OCI-LY7 (cell line): ENCODE measurements around the gene SNX19. TPM values are rescaled to one million over a fixed set of nuclear protein-coding genes. Genes with fewer than 3 reads are reported as not detected.

Experiments used
- BruUV-seq: library from RNA; stranded (reverse); fragments of 400-500 nt; replicated peaks from 2 replicates; lab custom pipeline; 2021; lab: Mats Ljungman, UMichigan
- CTCF ChIA-PET: fragments of 300-600 bp; sonication (Branson Sonifier 250); formaldehyde crosslinking; loops from one replicate; lab custom pipeline; 2022; ENCODE audit warnings: antibody characterized with exemption; ENCODE audit not compliant: unreplicated experiment; lab: Charles Lee
- POLR2A ChIA-PET: fragments of 300-600 bp; sonication (Branson Sonifier 250); formaldehyde crosslinking; loops from one replicate; lab custom pipeline; 2022; ENCODE audit warnings: antibody characterized with exemption; lab: Charles Lee
- DNase-seq: peaks from one replicate; pipeline ENCODE4 v3.0.0-alpha.2; 2015; ENCODE audit warnings: low spot score
- H2AFZ ChIP-seq: fragments of 200-600 bp; sonication (generic), shearing (Covaris generic); 2 replicates; pipeline ENCODE4 v1.6.1; 2014; ENCODE audit warnings: mild to moderate bottlenecking, antibody characterized with exemption, low read length, moderate library complexity
- H3K27ac ChIP-seq: fragments of 200-600 bp; sonication (generic); 2 replicates; pipeline ENCODE4 v1.5.1; 2014; ENCODE audit warnings: mixed run types, low read depth, mild to moderate bottlenecking, moderate library complexity, low read length, inconsistent platforms; ENCODE audit not compliant: poor library complexity, severe bottlenecking
- H3K36me3 ChIP-seq: fragments of 200-600 bp; sonication (generic); 2 replicates; pipeline ENCODE4 v1.6.1; 2014; ENCODE audit warnings: mild to moderate bottlenecking, antibody characterized with exemption, low read length, moderate library complexity, mixed read lengths; ENCODE audit not compliant: insufficient read depth
- H3K4me1 ChIP-seq: fragments of 200-600 bp; sonication (generic); 2 replicates; pipeline ENCODE4 v1.5.1; 2014; ENCODE audit warnings: mild to moderate bottlenecking, low read length; ENCODE audit not compliant: insufficient read depth, poor library complexity, severe bottlenecking
- H3K4me2 ChIP-seq: fragments of 200-600 bp; sonication (generic); 2 replicates; pipeline ENCODE4 v1.6.1; 2014; ENCODE audit warnings: mild to moderate bottlenecking, low read length
- H3K4me3 ChIP-seq: fragments of 200-600 bp; sonication (generic); 2 replicates; pipeline ENCODE4 v1.5.1; 2014; ENCODE audit warnings: mild to moderate bottlenecking, low read depth, low read length; ENCODE audit not compliant: poor library complexity, severe bottlenecking
- H3K79me2 ChIP-seq: fragments of 200-600 bp; sonication (generic); 2 replicates; pipeline ENCODE4 v1.6.1; 2016; ENCODE audit warnings: low read depth, mild to moderate bottlenecking, low read length, moderate library complexity, mixed read lengths; ENCODE audit not compliant: insufficient read depth
- H3K9me2 ChIP-seq: fragments of 200-600 bp; sonication (generic); 2 replicates; pipeline ENCODE4 v1.6.1; 2016; ENCODE audit warnings: mild to moderate bottlenecking, low read length, mixed read lengths; ENCODE audit not compliant: insufficient read depth
- H3K9me3 ChIP-seq: fragments of 200-600 bp; sonication (generic); 2 replicates; pipeline ENCODE4 v1.6.1; 2014; ENCODE audit warnings: mild to moderate bottlenecking, mixed run types, low read length, mixed read lengths
- H4K20me1 ChIP-seq: fragments of 200-600 bp; sonication (generic); 2 replicates; pipeline ENCODE4 v1.6.1; 2014; ENCODE audit warnings: mild to moderate bottlenecking, antibody characterized with exemption, low read length, moderate library complexity, mixed read lengths; ENCODE audit not compliant: insufficient read depth
- CTCF ChIP-seq: fragments of 200-600 bp; sonication (generic); conservative IDR thresholded peaks from 2 replicates; pipeline ENCODE4 v1.5.1; 2014; ENCODE audit warnings: mild to moderate bottlenecking, antibody characterized with exemption, low read length, moderate library complexity, mixed read lengths
- EZH2phosphoT487 ChIP-seq: fragments of 200-600 bp; sonication (generic); IDR thresholded peaks from 2 replicates; pipeline ENCODE4 v1.6.1; 2018; ENCODE audit warnings: low read depth, borderline replicate concordance, mild to moderate bottlenecking, mixed run types, antibody characterized with exemption, low read length, moderate library complexity, mixed read lengths
- intact Hi-C: fragments of 100-400 bp; cut with micrococcal nuclease; formaldehyde crosslinking; loops from one replicate; pipeline ENCODE4 v1.10.0; 2022; ENCODE audit not compliant: unreplicated experiment
- total RNA-seq, 2 experiments: library from RNA; depleted of rRNA in 1 of 2; stranded (reverse); fragments of >200 nt in 1 of 2; shearing (Covaris generic) in 1 of 2; gene quantifications; 2 replicates each; pipeline ENCODE4 v1.2.3, GENCODE V29; 2014 to 2022

Gene SNX19
- total RNA-seq, 2 experiments from 2014 or later: 35.0 to 35.8 TPM

- CTCF ChIA-PET: no interaction called here
Observed at GRCh38 chr11:130832566-130833425, 83.5 kb downstream of the SNX19 start.

GRCh38 chr11:130831976-130832375, 84.3 kb downstream of the SNX19 start:
- Histone ChIP-seq H3K79me2 (no peaks in the 10 kb centered on the region), H3K36me3 (no peaks in the 10 kb centered on the region), H3K4me3 (no peak overlapping the region), H2AFZ (no peak overlapping the region), H3K9me3 (no peaks in the 10 kb centered on the region), H3K4me1 (no peaks in the 10 kb centered on the region), H4K20me1 (no peaks in the 10 kb centered on the region), H3K27ac (no peak overlapping the region), H3K9me2 (no peaks in the 10 kb centered on the region), H3K4me2 (no peak overlapping the region)
- BruUV-seq: no TSS peak
- POLR2A ChIA-PET: no interaction called here
- CTCF ChIA-PET: no interaction called here
- DNase-seq: no peak
- TF ChIP-seq CTCF: no peak
- TF ChIP-seq EZH2phosphoT487: no peak
- intact Hi-C loops: no loop called here

More at GRCh38 chr11:130832566-130833425, 83.5 kb downstream of the SNX19 start:
- H3K36me3 ChIP-seq: no peaks in the 10 kb centered on the region
- H2AFZ ChIP-seq: no peak overlapping the region
- intact Hi-C loops: no loop called here
- no peak for DNase-seq
- no peak for TF ChIP-seq EZH2phosphoT487
- H3K9me3 ChIP-seq: no peaks in the 10 kb centered on the region
- H3K4me1 ChIP-seq: no peaks in the 10 kb centered on the region
- no peak overlapping the region for H3K4me2 ChIP-seq
- no peaks in the 10 kb centered on the region for H4K20me1 ChIP-seq
- no peak overlapping the region for H3K27ac ChIP-seq
- no peak overlapping the region for H3K4me3 ChIP-seq
- POLR2A ChIA-PET: no interaction called here
- BruUV-seq: no TSS peak
- H3K9me2 ChIP-seq: no peaks in the 10 kb centered on the region
- no peaks in the 10 kb centered on the region for H3K79me2 ChIP-seq

GRCh38 chr11:130831506-130831905, 84.8 kb downstream of the SNX19 start:
- H3K4me3 ChIP-seq: no peak overlapping the region
- H3K4me2 ChIP-seq: no peak overlapping the region
- H3K36me3 ChIP-seq: no peaks in the 10 kb centered on the region
- H3K9me3 ChIP-seq: no peaks in the 10 kb centered on the region
- no peak for TF ChIP-seq EZH2phosphoT487
- no peak for TF ChIP-seq CTCF
- ChIA-PET POLR2A (no interaction called here), CTCF (no interaction called here)
- no TSS peak for BruUV-seq
- no peak for DNase-seq
- H2AFZ ChIP-seq: no peak overlapping the region
- H3K9me2 ChIP-seq: no peaks in the 10 kb centered on the region
- no peaks in the 10 kb centered on the region for H4K20me1 ChIP-seq
- no peaks in the 10 kb centered on the region for H3K79me2 ChIP-seq
- H3K4me1 ChIP-seq: no peaks in the 10 kb centered on the region
- intact Hi-C loops: no loop called here
- H3K27ac ChIP-seq: no peak overlapping the region
